ENCODE measurements around the gene NOC2L. TPM values are rescaled to one million over a fixed set of nuclear protein-coding genes. Genes with fewer than 3 reads are reported as not detected.
A peak's percentile ranks its signal among the peaks of the same experiment; 100 is the strongest.

NOC2L gene
- total RNA-seq, 3 donors from 2014 or later (not counting 1 experiment from before 2014, with no cell fraction given): 61.4 to 66.0 (median 61.8) TPM

DNA sequence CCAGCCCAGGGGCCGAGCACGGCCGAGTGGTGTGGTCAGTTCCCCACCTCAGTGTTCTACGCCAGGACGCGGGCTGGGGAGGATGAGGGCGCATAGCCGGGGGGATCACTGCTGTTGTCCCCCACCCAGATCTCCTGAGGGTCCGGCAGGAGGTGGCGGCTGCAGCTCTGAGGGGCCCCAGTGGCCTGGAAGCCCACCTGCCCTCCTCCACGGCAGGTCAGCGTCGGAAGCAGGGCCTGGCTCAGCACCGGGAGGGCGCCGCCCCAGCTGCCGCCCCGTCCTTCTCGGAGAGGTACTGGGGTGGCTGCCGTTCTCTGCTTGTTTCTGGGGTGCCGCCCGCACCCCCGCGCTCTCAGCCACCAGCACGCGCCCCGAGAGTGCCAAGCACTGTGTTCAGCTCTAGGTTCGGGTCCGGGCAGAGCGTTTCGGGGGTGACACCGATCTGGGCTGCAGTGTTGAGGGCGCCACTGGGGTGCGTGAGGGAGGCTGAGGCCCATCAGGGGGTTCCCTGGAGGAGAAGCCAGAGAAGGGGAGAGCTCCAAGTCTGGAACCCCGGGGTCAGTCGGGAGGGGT, 18.0 kb downstream of the NOC2L start:
- peak overlapping the region; percentile 78 for H3K4me3 Mint-ChIP-seq
- H3K4me3 ChIP-seq (ENCODE audit: low read length): no peak overlapping the region
- peaks cover 0 to 12% of the 10 kb centered on the region in 2 donors for H3K4me1 Mint-ChIP-seq
- no peak overlapping the region for H3K27ac Mint-ChIP-seq
- peaks cover 30% of the 10 kb centered on the region for H3K27me3 ChIP-seq (ENCODE audit: control insufficient read depth, insufficient read depth, low read length)
- 2% methylated on average over 36 of the region's 36 CpGs for WGBS (ENCODE audit: insufficient coverage)
- intact Hi-C loops (cut with micrococcal nuclease): no loop called here
- no peaks in the 10 kb centered on the region for H3K36me3 Mint-ChIP-seq
- no peaks in the 10 kb centered on the region for H3K9me3 Mint-ChIP-seq
- no peaks in the 10 kb centered on the region for H3K9me3 ChIP-seq (ENCODE audit: control insufficient read depth, insufficient read depth, low read length)
- peaks cover 12 to 29% of the 10 kb centered on the region in 2 donors for H3K27me3 Mint-ChIP-seq (ENCODE audit: low read depth in 2 of 2)
- peaks cover 8% of the 10 kb centered on the region for H3K36me3 ChIP-seq (ENCODE audit: control insufficient read depth, insufficient read depth, low read length)
- DNase-seq (peak in 1 of 2 donors; percentile 40), ATAC-seq (peak in 1 of 3 donors; percentile 7)
- H3K4me1 ChIP-seq (ENCODE audit: control insufficient read depth, insufficient read depth, low read length): peaks cover 30% of the 10 kb centered on the region
- TF ChIP-seq, protein P1, sequence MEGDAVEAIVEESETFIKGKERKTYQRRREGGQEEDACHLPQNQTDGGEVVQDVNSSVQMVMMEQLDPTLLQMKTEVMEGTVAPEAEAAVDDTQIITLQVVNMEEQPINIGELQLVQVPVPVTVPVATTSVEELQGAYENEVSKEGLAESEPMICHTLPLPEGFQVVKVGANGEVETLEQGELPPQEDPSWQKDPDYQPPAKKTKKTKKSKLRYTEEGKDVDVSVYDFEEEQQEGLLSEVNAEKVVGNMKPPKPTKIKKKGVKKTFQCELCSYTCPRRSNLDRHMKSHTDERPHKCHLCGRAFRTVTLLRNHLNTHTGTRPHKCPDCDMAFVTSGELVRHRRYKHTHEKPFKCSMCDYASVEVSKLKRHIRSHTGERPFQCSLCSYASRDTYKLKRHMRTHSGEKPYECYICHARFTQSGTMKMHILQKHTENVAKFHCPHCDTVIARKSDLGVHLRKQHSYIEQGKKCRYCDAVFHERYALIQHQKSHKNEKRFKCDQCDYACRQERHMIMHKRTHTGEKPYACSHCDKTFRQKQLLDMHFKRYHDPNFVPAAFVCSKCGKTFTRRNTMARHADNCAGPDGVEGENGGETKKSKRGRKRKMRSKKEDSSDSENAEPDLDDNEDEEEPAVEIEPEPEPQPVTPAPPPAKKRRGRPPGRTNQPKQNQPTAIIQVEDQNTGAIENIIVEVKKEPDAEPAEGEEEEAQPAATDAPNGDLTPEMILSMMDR (IDR thresholded peaks at IDR 0.05): no peak
- H3K27ac ChIP-seq (ENCODE audit: low read length): no peak overlapping the region

DNA sequence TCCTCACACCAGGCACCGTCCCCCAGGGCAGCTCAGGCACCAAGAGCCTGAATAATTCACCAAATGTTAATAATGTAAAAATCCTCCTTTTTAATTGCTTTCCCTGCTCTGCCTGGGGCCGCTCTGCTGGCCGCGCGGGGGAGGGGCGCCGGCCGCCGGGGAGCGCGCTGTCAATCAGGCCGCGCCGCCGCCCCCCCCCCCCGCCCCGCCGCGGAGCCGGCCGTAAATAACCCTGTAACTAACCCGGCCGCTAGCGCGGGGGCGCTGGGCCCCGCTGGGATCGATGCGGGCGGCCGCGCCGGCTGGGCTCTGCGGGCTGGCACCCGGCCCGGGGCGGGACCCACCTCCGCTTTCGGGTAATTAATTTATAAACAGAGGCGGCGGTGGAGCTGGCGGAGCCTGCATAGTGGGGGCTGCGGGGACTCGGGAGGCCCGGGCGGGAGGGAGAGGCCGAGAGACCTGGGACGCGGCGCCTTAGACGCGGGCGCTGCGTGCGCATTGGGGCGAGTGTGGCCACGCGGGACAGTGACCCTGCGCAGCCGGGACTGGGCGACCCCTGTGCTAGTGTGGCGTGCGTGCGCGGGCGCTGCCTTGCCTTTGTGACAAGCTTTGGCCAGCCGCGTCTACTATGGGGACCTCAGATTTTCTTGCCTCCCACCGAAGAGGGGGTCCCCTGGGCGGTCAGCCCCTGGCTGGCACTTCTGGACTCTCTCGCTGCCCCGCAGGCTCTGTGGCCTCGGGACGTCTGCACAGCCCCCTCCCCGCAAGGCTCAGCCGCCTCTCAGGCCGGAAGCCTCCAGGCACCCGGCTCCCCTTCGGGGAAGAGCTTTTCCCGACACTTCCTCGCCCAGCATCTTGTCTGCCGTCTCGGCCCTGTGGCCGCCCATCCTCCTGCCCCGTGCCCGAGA, 18.7 kb downstream of the NOC2L start:
- H3K27me3 Mint-ChIP-seq (ENCODE audit: low read depth in 2 of 2): peaks cover 12 to 29% of the 10 kb centered on the region in 2 donors
- DNase-seq: peak in 1 of 2 donors; percentile 53
- no peak overlapping the region for H3K4me3 ChIP-seq (ENCODE audit: low read length)
- TF ChIP-seq, protein P1 (IDR thresholded peaks at IDR 0.05): no peak
- H3K27ac ChIP-seq (ENCODE audit: low read length): no peak overlapping the region
- H3K4me3 Mint-ChIP-seq: peak overlapping the region; percentile 25
- WGBS (ENCODE audit: insufficient coverage): under 1% methylated on average over 85 of the region's 86 CpGs
- no peaks in the 10 kb centered on the region for H3K9me3 Mint-ChIP-seq
- H3K9me3 ChIP-seq (ENCODE audit: control insufficient read depth, insufficient read depth, low read length): no peaks in the 10 kb centered on the region
- ATAC-seq: peak in 2 of 3 donors; percentile 44 to 45
- H3K27me3 ChIP-seq (ENCODE audit: control insufficient read depth, insufficient read depth, low read length): peaks cover 30% of the 10 kb centered on the region
- no peaks in the 10 kb centered on the region for H3K36me3 Mint-ChIP-seq
- peaks cover 0 to 12% of the 10 kb centered on the region in 2 donors for H3K4me1 Mint-ChIP-seq
- H3K4me1 ChIP-seq (ENCODE audit: control insufficient read depth, insufficient read depth, low read length): peaks cover 30% of the 10 kb centered on the region
- intact Hi-C loops (cut with micrococcal nuclease): no loop called here
- peaks cover 8% of the 10 kb centered on the region for H3K36me3 ChIP-seq (ENCODE audit: control insufficient read depth, insufficient read depth, low read length)
- H3K27ac Mint-ChIP-seq: no peak overlapping the region

DNA sequence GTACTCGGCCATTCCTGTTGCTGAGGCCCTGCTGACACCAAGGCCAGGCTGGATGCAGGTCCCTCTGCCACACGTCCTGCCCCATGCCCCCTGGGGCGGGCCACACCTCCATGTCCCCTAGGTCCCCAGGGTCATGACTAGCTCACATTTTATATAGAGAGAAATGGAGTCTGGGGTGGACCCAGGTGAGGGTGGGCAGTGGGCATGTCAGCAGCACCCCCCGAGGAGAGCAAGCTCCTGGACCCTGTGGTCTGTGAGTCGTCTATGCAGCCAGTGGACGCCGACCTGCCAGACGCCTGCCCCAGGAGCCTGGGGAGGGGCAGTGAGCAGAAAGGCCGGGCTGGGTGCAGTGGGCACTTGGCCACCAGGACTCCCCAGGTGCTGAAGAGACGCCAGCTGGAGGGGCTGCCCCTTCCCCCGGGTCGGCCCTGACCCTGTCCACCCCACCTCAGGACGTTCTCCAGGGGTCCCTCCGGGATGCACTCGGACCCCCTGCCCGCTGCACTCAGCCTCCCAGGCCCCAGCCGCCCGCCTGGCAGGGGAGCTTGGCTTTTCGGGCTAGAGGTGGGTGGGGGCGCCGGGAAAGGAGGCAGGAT, 19.4 kb downstream of the NOC2L start:
- peaks cover 33% of the 10 kb centered on the region for H3K27me3 ChIP-seq (ENCODE audit: control insufficient read depth, insufficient read depth, low read length)
- Mint-ChIP-seq H3K4me3 (peak overlapping the region; percentile 45), H3K27me3 (ENCODE audit: low read depth in 2 of 2) (peaks cover 18 to 33% of the 10 kb centered on the region in 2 donors), H3K27ac (no peak overlapping the region), H3K36me3 (no peaks in the 10 kb centered on the region), H3K9me3 (no peaks in the 10 kb centered on the region), H3K4me1 (peaks cover 0 to 12% of the 10 kb centered on the region in 2 donors)
- intact Hi-C loops (cut with micrococcal nuclease): no loop called here
- DNase-seq (no peak), ATAC-seq (no peak)
- H3K9me3 ChIP-seq (ENCODE audit: control insufficient read depth, insufficient read depth, low read length): no peaks in the 10 kb centered on the region
- H3K4me3 ChIP-seq (ENCODE audit: low read length): no peak overlapping the region
- WGBS (ENCODE audit: insufficient coverage): 38% methylated on average over 19 of the region's 21 CpGs
- H3K27ac ChIP-seq (ENCODE audit: low read length): no peak overlapping the region
- peaks cover 2% of the 10 kb centered on the region for H3K36me3 ChIP-seq (ENCODE audit: control insufficient read depth, insufficient read depth, low read length)
- peaks cover 30% of the 10 kb centered on the region for H3K4me1 ChIP-seq (ENCODE audit: control insufficient read depth, insufficient read depth, low read length)
- TF ChIP-seq, protein P1 (IDR thresholded peaks at IDR 0.05): no peak
